Activated CD4-positive, alpha-beta T cell treated with anti-CD3 and anti-CD28 coated beads for 24 hours (primary cell): ENCODE data around the gene STUM.
"Not testable (repeated sequence)": the region's sequence is repeated elsewhere in the genome, so short reads cannot be mapped to it uniquely, and the experiment has no call there.

ENCODE experiments used
- DNase-seq, 2 donors: peaks; one replicate each; pipeline ENCODE4 v3.0.0-alpha.2; 2020; ENCODE audit warnings: low read depth in 2 of 2

Gene STUM

GRCh38 chr1:226580625-226581270 lies 32.2 kb downstream of the STUM start:
- DNase-seq: no peak

GRCh38 chr1:226581650-226582330 lies 33.2 kb downstream of the STUM start:
- DNase-seq: no peak

- no peak for DNase-seq
Measured at GRCh38 chr1:226582966-226583365, 34.4 kb downstream of the STUM start.

- DNase-seq: no peak
Measured at GRCh38 chr1:226584164-226584563, 35.6 kb downstream of the STUM start.

- DNase-seq: no peak
Measured at GRCh38 chr1:226586116-226586515, 37.6 kb downstream of the STUM start.

GRCh38 chr1:226586650-226587422 lies 38.3 kb downstream of the STUM start:
- DNase-seq: no peak

GRCh38 chr1:226588484-226588883 lies 39.9 kb downstream of the STUM start:
- no peak for DNase-seq

GRCh38 chr1:226589008-226589733 lies 40.6 kb downstream of the STUM start:
- DNase-seq: no peak

GRCh38 chr1:226590614-226591013 lies 42.0 kb downstream of the STUM start:
- no peak for DNase-seq

GRCh38 chr1:226593541-226593940 lies 45.0 kb downstream of the STUM start:
- no peak for DNase-seq

GRCh38 chr1:226596531-226597165 lies 48.1 kb downstream of the STUM start:
- DNase-seq: no peak

- DNase-seq: no peak
Measured at GRCh38 chr1:226597616-226598454, 49.3 kb downstream of the STUM start.

GRCh38 chr1:226598455-226598849 lies 49.9 kb downstream of the STUM start:
- DNase-seq: no peak

GRCh38 chr1:226598955-226599354 lies 50.4 kb downstream of the STUM start:
- not testable (repeated sequence) for DNase-seq

- no peak for DNase-seq
Measured at GRCh38 chr1:226599636-226600238, 51.2 kb downstream of the STUM start.

- DNase-seq: no peak
Measured at GRCh38 chr1:226600254-226600653, 51.7 kb downstream of the STUM start.

GRCh38 chr1:226601456-226601855 lies 52.9 kb downstream of the STUM start:
- no peak for DNase-seq

- DNase-seq: no peak
Measured at GRCh38 chr1:226602186-226603021, 53.8 kb downstream of the STUM start.
